Measurements from ENCODE around the gene PCMT1. TPM values are rescaled to one million over a fixed set of nuclear protein-coding genes. Genes with fewer than 3 reads are reported as not detected.

PCMT1 gene
- total and polyA plus RNA-seq, 2 of the 13 experiments (the other 11 are each of a cell fraction or from before 2014, with no cell fraction given), result 112 to 169 TPM

- TF ChIP-seq RNF219 (CRISPR knock-in tag; IDR thresholded peaks at IDR 0.05) (no peak), ZC3H13 (CRISPR knock-in tag; IDR thresholded peaks at IDR 0.05) (no peak), ETV5 (CRISPR knock-in tag; IDR thresholded peaks at IDR 0.05; ENCODE audit: borderline replicate concordance) (no peak), ZBTB26 (CRISPR knock-in tag; IDR thresholded peaks at IDR 0.05; ENCODE audit: borderline replicate concordance) (no peak), SMAD3 (CRISPR knock-in tag; IDR thresholded peaks at IDR 0.05) (peak; percentile 67; the same call in 1 of the 2 replicates), THAP8 (CRISPR knock-in tag; IDR thresholded peaks at IDR 0.05; ENCODE audit: borderline replicate concordance) (no peak), SMC3 (IDR thresholded peaks at IDR 0.05; ENCODE audit: low read length) (no peak), HNF4A (CRISPR knock-in tag; IDR thresholded peaks at IDR 0.05) (peak; percentile 55; the same call in 1 of the 2 replicates), FOSL2 (CRISPR knock-in tag; IDR thresholded peaks at IDR 0.05) (peak; percentile 48; the same call in 1 of the 2 replicates), ZNF276 (CRISPR knock-in tag; IDR thresholded peaks at IDR 0.05; ENCODE audit: low read depth) (no peak), ZBTB7B (CRISPR knock-in tag; IDR thresholded peaks at IDR 0.05) (no peak), YEATS4 (CRISPR knock-in tag; IDR thresholded peaks at IDR 0.05; ENCODE audit: borderline replicate concordance) (peak; percentile 45; the same call in 1 of the 2 replicates), SOX13 (IDR thresholded peaks at IDR 0.05) (0 out of 2 replicates have a peak, but pooled peaks have one; percentile 21), SOX13 (CRISPR knock-in tag; conservative IDR thresholded peaks at IDR 0.05 in 1 of 2, IDR thresholded peaks at IDR 0.05 in 1 of 2) (peak in 1 of 2 experiments; percentile 68; a peak in 2 of 4 replicates), KLF16 (CRISPR knock-in tag; IDR thresholded peaks at IDR 0.05) (no peak), NR2C2 (CRISPR knock-in tag; IDR thresholded peaks at IDR 0.05; ENCODE audit: borderline replicate concordance) (no peak; the same call in 1 of the 2 replicates), CEBPB (IDR thresholded peaks at IDR 0.05; ENCODE audit: borderline replicate concordance, low read depth, low read length) (peak; percentile 83), SRSF4 (IDR thresholded peaks at IDR 0.05; ENCODE audit: low read depth, low read length, poor library complexity, severe bottlenecking) (no peak), E2F1 (CRISPR knock-in tag; IDR thresholded peaks at IDR 0.05) (no peak), MXI1 (IDR thresholded peaks at IDR 0.05; ENCODE audit: borderline replicate concordance, low read depth, low read length) (peak; percentile 9; the same call in 1 of the 3 replicates), MIER3 (CRISPR knock-in tag; IDR thresholded peaks at IDR 0.05; ENCODE audit: borderline replicate concordance) (0 out of 2 replicates have a peak, but pooled peaks have one; percentile 54), IRF1 (CRISPR knock-in tag; IDR thresholded peaks at IDR 0.05; ENCODE audit: low read depth) (no peak)
Measured at GRCh38 chr6:149859368-149859767, 109.8 kb downstream of the PCMT1 start (continued).
